ENCODE measurements around the gene LRCH1. TPM values are rescaled to one million over a fixed set of nuclear protein-coding genes. Genes with fewer than 3 reads are reported as not detected.

Gene LRCH1
- total RNA-seq, 4 donors from 2014 or later, result 29.1 to 55.6 (median 36.2) TPM

- TF ChIP-seq CTCF (IDR thresholded peaks at IDR 0.05) (no peak), POLR2A (IDR thresholded peaks at IDR 0.05) (no peak)
- Histone ChIP-seq H3K9me3 (no peaks in the 10 kb centered on the region), H3K27ac (peak overlapping the region; percentile 54 to 62), H3K36me3 (no peaks in the 10 kb centered on the region), H3K27me3 (no peaks in the 10 kb centered on the region), H3K4me3 (no peak overlapping the region), H3K4me1 (peaks cover 0 to 1% of the 10 kb centered on the region in 2 donors)
- no peak for DNase-seq
- intact Hi-C loops (cut with DNase I; ENCODE audit: low total_unique reads), result no loop called here
Measured at GRCh38 chr13:46675016-46675415, 122.0 kb downstream of the LRCH1 start.

- peaks cover 0 to 5% of the 10 kb centered on the region in 2 donors for H3K4me1 ChIP-seq
- no peak for TF ChIP-seq CTCF (IDR thresholded peaks at IDR 0.05)
- H3K36me3 ChIP-seq, result no peaks in the 10 kb centered on the region
- DNase-seq, result no peak
- intact Hi-C loops (cut with DNase I; ENCODE audit: low total_unique reads), result no loop called here
- H3K27me3 ChIP-seq, result no peaks in the 10 kb centered on the region
- no peaks in the 10 kb centered on the region for H3K9me3 ChIP-seq
- no peak overlapping the region for H3K4me3 ChIP-seq
- H3K27ac ChIP-seq, result peak overlapping the region; percentile 54 to 62
Measured at GRCh38 chr13:46676378-46676725, 123.4 kb downstream of the LRCH1 start.

GRCh38 chr13:46679369-46680120 is 126.6 kb downstream of the LRCH1 start:
- TF ChIP-seq POLR2A (IDR thresholded peaks at IDR 0.05), result peak; percentile 59 to 68
- peak in 1 of 4 experiments; percentile 20 for TF ChIP-seq CTCF (IDR thresholded peaks at IDR 0.05)
- Histone ChIP-seq H3K4me1 (peaks cover 0 to 5% of the 10 kb centered on the region in 2 donors), H3K9me3 (no peaks in the 10 kb centered on the region), H3K27ac (peak overlapping the region; percentile 83 to 93), H3K27me3 (no peaks in the 10 kb centered on the region), H3K36me3 (no peaks in the 10 kb centered on the region), H3K4me3 (peak overlapping the region; percentile 22 to 30)
- DNase-seq, result peak; percentile 37 to 72
- intact Hi-C loops (cut with DNase I; ENCODE audit: low total_unique reads), result loop anchor here (2.0 kb wide), 1 partner anchor 127 kb away; the partner anchor contains the start of gene LRCH1

- H3K4me3 ChIP-seq, result no peak overlapping the region
- DNase-seq, result no peak
- H3K27me3 ChIP-seq, result no peaks in the 10 kb centered on the region
- H3K9me3 ChIP-seq, result no peaks in the 10 kb centered on the region
- intact Hi-C loops (cut with DNase I; ENCODE audit: low total_unique reads), result no loop called here
- no peaks in the 10 kb centered on the region for H3K36me3 ChIP-seq
- TF ChIP-seq CTCF (IDR thresholded peaks at IDR 0.05), result no peak
- no peak for TF ChIP-seq POLR2A (IDR thresholded peaks at IDR 0.05)
- no peak overlapping the region for H3K27ac ChIP-seq
- H3K4me1 ChIP-seq, result peaks cover 0 to 5% of the 10 kb centered on the region in 2 donors
Measured at GRCh38 chr13:46682015-46682414, 129.0 kb downstream of the LRCH1 start.

- H3K36me3 ChIP-seq, result no peaks in the 10 kb centered on the region
- intact Hi-C loops (cut with DNase I; ENCODE audit: low total_unique reads), result no loop called here
- no peak for TF ChIP-seq CTCF (IDR thresholded peaks at IDR 0.05)
- TF ChIP-seq POLR2A (IDR thresholded peaks at IDR 0.05), result no peak
- DNase-seq, result no peak
- no peaks in the 10 kb centered on the region for H3K27me3 ChIP-seq
- H3K27ac ChIP-seq, result no peak overlapping the region
- no peak overlapping the region for H3K4me3 ChIP-seq
- H3K9me3 ChIP-seq, result no peaks in the 10 kb centered on the region
- peaks cover 0 to 5% of the 10 kb centered on the region in 2 donors for H3K4me1 ChIP-seq
Measured at GRCh38 chr13:46682707-46683106, 129.7 kb downstream of the LRCH1 start.
